Measurements from ENCODE around the gene IQCB1. TPM values are rescaled to one million over a fixed set of nuclear protein-coding genes. Genes with fewer than 3 reads are reported as not detected.
"Not testable (repeated sequence)": the region's sequence is repeated elsewhere in the genome, so short reads cannot be mapped to it uniquely, and the experiment has no call there.

IQCB1 gene
- total and polyA plus RNA-seq, 2 donors = 13.0 to 41.1 TPM

DNA sequence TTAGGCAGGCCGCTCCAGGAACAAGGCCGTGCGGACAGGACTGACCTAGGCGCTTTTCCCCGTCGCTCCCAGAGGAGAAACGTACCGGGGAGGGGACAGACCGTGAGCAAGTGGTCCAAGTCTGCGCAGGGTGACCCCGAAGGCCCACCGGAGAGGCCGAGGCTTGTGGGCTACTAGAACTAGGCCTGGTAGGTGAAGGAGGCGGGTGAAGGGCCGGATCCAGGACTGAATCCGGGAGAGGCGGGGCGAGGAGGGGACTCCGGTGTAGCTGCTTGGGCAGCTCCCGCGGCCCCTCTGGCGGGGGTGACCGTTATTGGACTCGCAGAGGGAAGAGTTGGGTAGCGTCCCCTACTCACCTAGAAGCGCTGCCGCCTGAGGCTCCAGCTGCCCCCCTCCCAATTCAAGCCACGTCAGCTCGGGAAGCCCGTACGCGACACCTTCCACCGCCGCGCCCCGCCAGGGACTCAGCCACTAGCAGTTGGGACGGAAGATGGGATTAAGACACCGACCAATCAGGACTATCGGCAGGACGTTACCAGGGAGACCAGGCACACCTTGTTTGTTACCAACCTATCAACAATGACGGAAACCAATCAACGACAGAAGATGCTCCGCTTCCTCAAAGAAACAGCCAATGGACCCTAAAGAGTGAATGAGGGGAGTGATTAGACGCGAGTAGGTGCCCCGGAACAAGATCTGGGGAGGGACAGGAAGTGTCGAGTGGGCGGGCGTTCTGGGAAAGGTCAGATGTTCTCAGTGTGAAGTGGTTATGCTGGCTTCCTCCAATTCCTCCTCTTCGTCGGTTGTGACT is 85.4 kb downstream of the IQCB1 start, which contains the start of gene GOLGB1:
TSS of gene GOLGB1 (minus strand) at position 466 of the 811 bp plus-strand sequence. CDS start 18,770 bp downstream, outside the sequence.
- under 1% methylated on average over 51 of the region's 51 CpGs for WGBS
- Histone ChIP-seq H3K4me3 (ENCODE audit: low read depth, low read length) (peak within 1 kb of the TSS; percentile 83), H3K4me1 (ENCODE audit: insufficient read depth) (no peaks in the 10 kb centered on the region), H3K36me3 (ENCODE audit: insufficient read depth) (no peaks in the 10 kb centered on the region), H3K27ac (ENCODE audit: low read depth) (peak within 1 kb of the TSS; percentile 94)
- peak; percentile 99 for DNase-seq (ENCODE audit: extremely low spot score)

- peak; percentile 40 for DNase-seq (ENCODE audit: extremely low spot score)
- under 1% methylated on average over 17 of the region's 17 CpGs for whole genome bisulfite sequencing
- Histone ChIP-seq H3K27ac (ENCODE audit: low read depth) (peak overlapping the region; percentile 94), H3K4me1 (ENCODE audit: insufficient read depth) (no peaks in the 10 kb centered on the region), H3K4me3 (ENCODE audit: low read depth, low read length) (peak overlapping the region; percentile 83), H3K36me3 (ENCODE audit: insufficient read depth) (no peaks in the 10 kb centered on the region)
Measured at GRCh38 chr3:121748680-121749275, 86.1 kb downstream of the IQCB1 start.

DNA sequence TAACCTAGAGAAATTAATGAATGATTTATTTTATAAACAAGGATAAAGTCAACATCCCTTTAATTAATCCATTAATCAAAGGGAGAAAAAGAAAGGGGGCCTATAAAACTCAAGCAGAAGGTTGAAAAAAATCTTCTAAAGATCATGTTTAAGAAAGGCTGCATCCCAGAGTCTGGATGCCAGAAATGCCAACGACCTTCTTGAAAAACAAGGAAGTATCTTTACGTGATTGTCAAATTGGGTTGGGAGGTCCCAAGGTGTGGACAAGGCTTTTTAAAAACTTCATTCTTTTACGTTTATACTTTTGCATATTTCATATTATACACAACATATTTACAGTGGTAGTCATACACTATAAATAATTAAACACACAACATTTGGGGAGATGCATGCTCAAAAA is 86.9 kb downstream of the IQCB1 start:
- Histone ChIP-seq H3K4me1 (ENCODE audit: insufficient read depth) (no peaks in the 10 kb centered on the region), H3K36me3 (ENCODE audit: insufficient read depth) (no peaks in the 10 kb centered on the region), H3K27ac (ENCODE audit: low read depth) (no peak overlapping the region), H3K4me3 (ENCODE audit: low read depth, low read length) (peak overlapping the region; percentile 83)
- WGBS = 32% methylated on average over 3 of the region's 3 CpGs
- no peak for DNase-seq (ENCODE audit: extremely low spot score)

DNA sequence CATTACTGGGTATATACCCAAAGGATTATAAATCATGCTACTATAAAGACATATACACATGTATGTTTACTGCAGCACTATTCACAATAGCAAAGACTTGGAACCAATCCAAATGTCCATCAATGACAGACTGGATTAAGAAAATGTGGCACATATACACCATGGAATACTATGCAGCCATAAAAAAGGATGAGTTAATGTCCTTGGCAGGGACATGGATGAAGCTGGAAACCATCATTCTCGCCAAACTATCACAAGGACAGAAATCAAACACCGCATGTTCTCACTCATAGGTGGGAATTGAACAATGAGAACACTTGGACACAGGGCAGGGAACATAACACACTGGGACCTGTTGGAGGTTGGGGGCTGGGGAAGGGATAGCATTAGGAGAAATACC is 91.8 kb downstream of the IQCB1 start:
- not testable (repeated sequence) for DNase-seq (ENCODE audit: extremely low spot score); H3K4me3 ChIP-seq (ENCODE audit: low read depth, low read length); H3K36me3 ChIP-seq (ENCODE audit: insufficient read depth); H3K27ac ChIP-seq (ENCODE audit: low read depth); H3K4me1 ChIP-seq (ENCODE audit: insufficient read depth)
- 98% methylated on average over 2 of the region's 2 CpGs for WGBS

GRCh38 chr3:121740896-121741295 is 94.0 kb downstream of the IQCB1 start:
- H3K4me1 ChIP-seq (ENCODE audit: insufficient read depth) = no peaks in the 10 kb centered on the region
- H3K36me3 ChIP-seq (ENCODE audit: insufficient read depth) = no peaks in the 10 kb centered on the region
- no peak overlapping the region for H3K27ac ChIP-seq (ENCODE audit: low read depth)
- H3K4me3 ChIP-seq (ENCODE audit: low read depth, low read length) = no peak overlapping the region
- DNase-seq (ENCODE audit: extremely low spot score) = no peak
- 53% methylated on average over 2 of the region's 2 CpGs for WGBS

GRCh38 chr3:121739902-121740301 is 95.0 kb downstream of the IQCB1 start:
- Histone ChIP-seq H3K4me1 (ENCODE audit: insufficient read depth) (no peaks in the 10 kb centered on the region), H3K36me3 (ENCODE audit: insufficient read depth) (no peaks in the 10 kb centered on the region), H3K27ac (ENCODE audit: low read depth) (no peak overlapping the region), H3K4me3 (ENCODE audit: low read depth, low read length) (no peak overlapping the region)
- no peak for DNase-seq (ENCODE audit: extremely low spot score)

DNA sequence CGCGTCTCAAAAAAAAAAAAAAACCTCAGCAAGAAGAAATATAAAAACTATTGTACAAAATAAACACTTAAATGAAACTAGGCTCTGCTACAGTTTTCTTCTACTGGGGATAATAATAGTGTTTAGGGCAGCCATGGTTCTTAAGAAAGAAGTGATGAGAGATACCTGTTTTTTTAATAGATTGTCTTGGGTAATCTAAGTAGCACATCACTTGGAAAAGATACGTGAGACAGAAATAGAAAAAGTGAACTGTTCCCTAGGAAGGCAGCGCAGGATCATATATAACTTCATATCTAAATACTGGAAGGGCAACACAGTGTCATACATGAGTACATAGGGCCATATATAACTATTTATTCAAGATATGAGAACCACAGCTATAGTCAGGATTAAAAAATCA is 97.2 kb downstream of the IQCB1 start:
- no peak for DNase-seq (ENCODE audit: extremely low spot score)
- Histone ChIP-seq H3K27ac (ENCODE audit: low read depth) (no peak overlapping the region), H3K36me3 (ENCODE audit: insufficient read depth) (peaks cover 2% of the 10 kb centered on the region), H3K4me3 (ENCODE audit: low read depth, low read length) (no peak overlapping the region), H3K4me1 (ENCODE audit: insufficient read depth) (no peaks in the 10 kb centered on the region)
- WGBS = 93% methylated on average over 4 of the region's 4 CpGs

DNA sequence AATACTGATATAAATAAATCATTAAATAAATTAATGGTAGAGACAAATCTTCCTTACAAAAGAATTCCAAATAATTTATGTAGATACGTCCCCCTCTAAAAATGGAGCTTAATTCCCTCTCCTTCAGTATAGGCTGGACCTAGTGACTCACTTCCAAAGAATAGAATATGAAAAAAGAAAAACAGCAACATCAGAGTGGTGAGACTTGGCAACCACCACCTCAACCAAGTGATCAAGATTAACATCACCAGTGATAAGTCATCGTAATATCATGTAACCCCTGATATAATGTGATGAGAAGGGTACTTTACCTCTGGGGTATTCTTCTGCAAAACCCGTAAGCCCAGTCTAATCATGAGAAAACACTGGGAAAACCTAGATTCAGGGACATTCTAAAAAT is 98.7 kb downstream of the IQCB1 start:
- WGBS = 91% methylated on average over 3 of the region's 3 CpGs
- Histone ChIP-seq H3K4me3 (ENCODE audit: low read depth, low read length) (no peak overlapping the region), H3K4me1 (ENCODE audit: insufficient read depth) (no peaks in the 10 kb centered on the region), H3K36me3 (ENCODE audit: insufficient read depth) (peaks cover 2% of the 10 kb centered on the region), H3K27ac (ENCODE audit: low read depth) (no peak overlapping the region)
- DNase-seq (ENCODE audit: extremely low spot score) = no peak

DNA sequence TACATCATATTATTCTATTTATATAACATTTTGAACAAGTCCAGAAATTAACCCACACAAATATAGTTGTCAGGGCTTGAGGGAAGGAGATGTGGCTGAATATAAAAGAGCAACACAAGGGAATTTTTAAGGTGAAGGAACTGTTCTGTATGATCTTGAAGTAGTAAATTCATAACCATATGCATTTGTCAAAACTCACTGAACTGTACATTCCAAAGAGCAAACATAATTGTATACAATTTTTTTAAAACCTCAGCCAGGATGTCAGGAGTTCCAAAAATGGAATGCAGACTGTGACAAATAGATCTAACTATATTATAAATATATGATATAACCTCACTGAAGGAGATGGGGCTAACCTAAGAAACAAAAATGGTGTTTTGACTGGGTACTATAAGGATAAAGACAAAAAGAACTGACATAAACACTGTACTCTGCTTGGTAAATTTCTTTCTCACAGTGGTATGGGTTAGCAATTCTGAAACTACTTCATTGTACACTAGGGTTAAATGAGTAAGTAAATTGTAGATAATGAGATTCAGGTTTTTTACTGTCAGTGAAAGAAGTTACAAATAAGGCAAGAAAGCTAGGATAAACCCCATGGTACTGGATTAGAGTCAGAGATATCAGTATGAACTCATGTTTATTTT is 99.7 kb downstream of the IQCB1 start:
- no peak overlapping the region for H3K4me3 ChIP-seq (ENCODE audit: low read depth, low read length)
- H3K36me3 ChIP-seq (ENCODE audit: insufficient read depth) = peaks cover 2% of the 10 kb centered on the region
- DNase-seq (ENCODE audit: extremely low spot score) = no peak
- H3K4me1 ChIP-seq (ENCODE audit: insufficient read depth) = no peaks in the 10 kb centered on the region
- H3K27ac ChIP-seq (ENCODE audit: low read depth) = no peak overlapping the region

GRCh38 chr3:121730940-121731687 is 103.7 kb downstream of the IQCB1 start:
- WGBS = 87% methylated on average over 8 of the region's 8 CpGs
- H3K4me3 ChIP-seq (ENCODE audit: low read depth, low read length) = no peak overlapping the region
- peaks cover 4% of the 10 kb centered on the region for H3K36me3 ChIP-seq (ENCODE audit: insufficient read depth)
- H3K4me1 ChIP-seq (ENCODE audit: insufficient read depth) = no peaks in the 10 kb centered on the region
- DNase-seq (ENCODE audit: extremely low spot score) = no peak
- no peak overlapping the region for H3K27ac ChIP-seq (ENCODE audit: low read depth)

GRCh38 chr3:121724130-121724529 is 110.7 kb downstream of the IQCB1 start:
- no peaks in the 10 kb centered on the region for H3K4me1 ChIP-seq (ENCODE audit: insufficient read depth)
- H3K4me3 ChIP-seq (ENCODE audit: low read depth, low read length) = no peak overlapping the region
- H3K36me3 ChIP-seq (ENCODE audit: insufficient read depth) = peaks cover 11% of the 10 kb centered on the region
- no peak for DNase-seq (ENCODE audit: extremely low spot score)
- no peak overlapping the region for H3K27ac ChIP-seq (ENCODE audit: low read depth)
- WGBS = 92% methylated on average over 1 of the region's 1 CpG

- H3K4me3 ChIP-seq (ENCODE audit: low read depth, low read length) = no peak overlapping the region
- 86% methylated on average over 1 of the region's 1 CpG for WGBS
- no peak for DNase-seq (ENCODE audit: extremely low spot score)
- H3K27ac ChIP-seq (ENCODE audit: low read depth) = no peak overlapping the region
- H3K36me3 ChIP-seq (ENCODE audit: insufficient read depth) = peaks cover 11% of the 10 kb centered on the region
- no peaks in the 10 kb centered on the region for H3K4me1 ChIP-seq (ENCODE audit: insufficient read depth)
Measured at GRCh38 chr3:121723485-121723884, 111.4 kb downstream of the IQCB1 start.

GRCh38 chr3:121722411-121722810 is 112.4 kb downstream of the IQCB1 start:
- no peak for DNase-seq (ENCODE audit: extremely low spot score)
- Histone ChIP-seq H3K36me3 (ENCODE audit: insufficient read depth) (peaks cover 15% of the 10 kb centered on the region), H3K4me3 (ENCODE audit: low read depth, low read length) (no peak overlapping the region), H3K4me1 (ENCODE audit: insufficient read depth) (no peaks in the 10 kb centered on the region), H3K27ac (ENCODE audit: low read depth) (no peak overlapping the region)
- WGBS = 90% methylated on average over 1 of the region's 1 CpG

Measured in urinary bladder (tissue), 4 donors.